AG04449 (cell line): ENCODE data around the gene PACSIN1.

Experiments
- CTCF ChIA-PET: fragments of 350-600 bp; formaldehyde crosslinking; extraction: SDS; loops from one replicate; lab custom pipeline; 2021; ENCODE audit warnings: antibody characterized with exemption; lab: Yijun Ruan, JAX
- POLR2A ChIA-PET: fragments of 400-600, 350-600 bp; formaldehyde crosslinking; extraction: SDS; loops from one replicate; lab custom pipeline; 2020; ENCODE audit warnings: antibody characterized with exemption, inconsistent platforms; lab: Yijun Ruan, JAX
- DNase-seq: peaks from one replicate; pipeline ENCODE4 v3.0.0-alpha.2; 2010; ENCODE audit warnings: low read depth, low spot score
- H3K4me3 ChIP-seq: 2 replicates; pipeline ENCODE4 v1.5.1; 2011; ENCODE audit warnings: low read depth, mild to moderate bottlenecking, control low read depth, low read length
- CTCF ChIP-seq: IDR thresholded peaks from one replicate; pipeline ENCODE4 v1.5.1; 2011; ENCODE audit warnings: mild to moderate bottlenecking, moderate library complexity, low read length, control low read depth, inconsistent platforms; ENCODE audit not compliant: insufficient read depth; ENCODE audit errors: missing control alignments

PACSIN1 gene

GRCh38 chr6:34520645-34521462 lies 55.0 kb downstream of the PACSIN1 start:
- POLR2A ChIA-PET, result no interaction called here
- CTCF ChIA-PET, result no interaction called here
- TF ChIP-seq CTCF, result no peak
- DNase-seq, result no peak
- H3K4me3 ChIP-seq, result no peak overlapping the region

GRCh38 chr6:34521463-34522285 lies 55.8 kb downstream of the PACSIN1 start:
- H3K4me3 ChIP-seq, result no peak overlapping the region
- DNase-seq, result no peak
- ChIA-PET CTCF (interaction anchor here (1.5 kb wide), 1 partner anchor 88 kb away, joined by 3 read pairs; no protein-coding TSS in a partner anchor), POLR2A (no interaction called here)
- no peak for TF ChIP-seq CTCF

GRCh38 chr6:34522761-34523160 lies 56.9 kb downstream of the PACSIN1 start:
- no peak for TF ChIP-seq CTCF
- no peak overlapping the region for H3K4me3 ChIP-seq
- POLR2A ChIA-PET, result no interaction called here
- no peak for DNase-seq
- CTCF ChIA-PET, result interaction anchor here (0.9 to 1.5 kb wide), 2 partner anchors 71 to 86 kb away, joined by 3 read pairs; no protein-coding TSS in a partner anchor

- POLR2A ChIA-PET, result no interaction called here
- no peak for TF ChIP-seq CTCF
- DNase-seq, result no peak
- CTCF ChIA-PET, result interaction anchor here (1.5 kb wide), 1 partner anchor 86 kb away, joined by 3 read pairs; no protein-coding TSS in a partner anchor
- H3K4me3 ChIP-seq, result no peak overlapping the region
These were observed 57.7 kb downstream of the PACSIN1 start for GRCh38 chr6:34523441-34524206.

GRCh38 chr6:34524499-34524898 lies 58.6 kb downstream of the PACSIN1 start:
- no peak for DNase-seq
- TF ChIP-seq CTCF, result no peak
- CTCF ChIA-PET, result interaction anchor here (3.9 kb wide), 1 partner anchor 9 kb away, joined by 42 read pairs; no protein-coding TSS in a partner anchor
- no peak overlapping the region for H3K4me3 ChIP-seq
- POLR2A ChIA-PET, result no interaction called here
